Measurements from ENCODE around the gene PLA2R1. TPM values are rescaled to one million over a fixed set of nuclear protein-coding genes. Genes with fewer than 3 reads are reported as not detected.

The PLA2R1 gene
- polyA plus RNA-seq, 2 of the 4 experiments (the other 2 are of a cell fraction) = 3.3 to 6.8 TPM

DNA sequence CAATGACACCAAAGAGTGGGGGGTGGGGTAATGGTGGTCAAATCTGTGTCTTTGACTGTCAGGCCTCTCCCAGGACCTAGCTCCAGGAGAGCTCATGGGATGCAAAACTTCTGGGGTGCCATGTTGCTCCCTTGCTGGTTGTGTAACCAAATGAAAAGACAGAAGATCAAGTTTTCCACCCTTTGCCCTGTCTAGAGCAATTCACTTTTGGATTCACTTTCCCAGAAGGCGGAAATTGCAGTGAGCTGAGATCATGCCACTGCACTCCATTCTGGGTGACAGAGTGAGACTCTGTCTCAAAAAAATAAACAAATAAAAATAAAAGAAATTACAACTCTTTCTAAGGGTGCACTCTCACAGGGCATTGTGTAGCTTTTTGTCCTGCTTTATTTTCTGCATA is 34.9 kb upstream of the PLA2R1 start:
- FAIRE-seq (no peak), ATAC-seq (no peak), DNase-seq (ENCODE audit: low read depth in 1 of 2, low spot score in 1 of 2) (no peak)
- Histone ChIP-seq H3K4me2 (no peak overlapping the region), H3K4me1 (no peaks in the 10 kb centered on the region), H3K9me3 (peaks cover 9% of the 10 kb centered on the region; the same call in 2 of the 3 replicates), H3K4me3 (no peak overlapping the region), H3K27ac (no peak overlapping the region)
- ChIA-PET CTCF (interaction anchor here (0.6 to 3.8 kb wide), 7 partner anchors 9 to 897 kb away, joined by 3 to 23 read pairs (median 5); no protein-coding TSS in a partner anchor), POLR2A (no interaction called here)
- TF ChIP-seq USF2 (IDR thresholded peaks at IDR 0.05) (no peak), HEYL (CRISPR knock-in tag; IDR thresholded peaks at IDR 0.05) (no peak), ZSCAN20 (CRISPR knock-in tag; IDR thresholded peaks at IDR 0.05) (no peak), BHLHE40 (IDR thresholded peaks at IDR 0.05; ENCODE audit: low read depth, low read length) (no peak), POLR2AphosphoS2 (conservative IDR thresholded peaks at IDR 0.05; ENCODE audit: low read length) (no peak), NR3C1 (IDR thresholded peaks at IDR 0.05) (no peak), POLR2A (IDR thresholded peaks at IDR 0.05; ENCODE audit: low read length) (no peak), CBX2 (IDR thresholded peaks at IDR 0.05; ENCODE audit: borderline replicate concordance, low read depth) (no peak), TP53 (CRISPR knock-in tag; IDR thresholded peaks at IDR 0.05) (no peak)
- 90% methylated on average over 1 of the region's 1 CpG for WGBS (ENCODE audit: missing lambda C conversion rate)

DNA sequence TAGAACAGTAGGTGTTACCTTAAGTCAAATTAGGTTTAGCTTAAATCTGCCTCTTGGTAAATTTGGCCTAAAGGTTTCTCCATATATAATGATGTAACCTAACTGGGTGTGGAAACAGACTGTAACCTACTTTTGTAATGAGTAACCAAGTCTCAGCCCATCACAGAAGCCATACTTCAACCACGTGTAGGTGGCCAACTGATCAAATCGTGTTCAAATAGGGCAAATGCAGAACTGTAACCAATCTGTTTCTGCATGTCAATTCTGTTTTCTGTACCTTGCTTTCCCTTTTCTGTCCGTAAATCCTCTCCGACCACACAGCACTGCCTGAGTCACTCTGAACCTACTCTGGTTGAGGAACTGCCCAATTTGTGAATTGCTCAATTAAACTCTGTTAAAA is 34.0 kb upstream of the PLA2R1 start:
- Histone ChIP-seq H3K4me1 (peaks cover 5% of the 10 kb centered on the region), H3K4me2 (no peak overlapping the region), H3K4me3 (no peak overlapping the region), H3K27ac (no peak overlapping the region), H3K9me3 (peaks cover 9% of the 10 kb centered on the region; the same call in 2 of the 3 replicates)
- CTCF ChIA-PET = interaction anchor here (1.0 to 3.8 kb wide), 3 partner anchors 11 to 874 kb away, joined by 4 to 23 read pairs (median 5); no protein-coding TSS in a partner anchor
- 74% methylated on average over 4 of the region's 4 CpGs for WGBS (ENCODE audit: missing lambda C conversion rate)
- DNase-seq (ENCODE audit: low read depth in 1 of 2, low spot score in 1 of 2) (no peak), FAIRE-seq (no peak), ATAC-seq (no peak)
- POLR2A ChIA-PET = no interaction called here
- no peak for TF ChIP-seq HOXA7 (CRISPR knock-in tag; IDR thresholded peaks at IDR 0.05)
- no peak for TF ChIP-seq RARB (CRISPR knock-in tag; IDR thresholded peaks at IDR 0.05)
- TF ChIP-seq, protein P1, sequence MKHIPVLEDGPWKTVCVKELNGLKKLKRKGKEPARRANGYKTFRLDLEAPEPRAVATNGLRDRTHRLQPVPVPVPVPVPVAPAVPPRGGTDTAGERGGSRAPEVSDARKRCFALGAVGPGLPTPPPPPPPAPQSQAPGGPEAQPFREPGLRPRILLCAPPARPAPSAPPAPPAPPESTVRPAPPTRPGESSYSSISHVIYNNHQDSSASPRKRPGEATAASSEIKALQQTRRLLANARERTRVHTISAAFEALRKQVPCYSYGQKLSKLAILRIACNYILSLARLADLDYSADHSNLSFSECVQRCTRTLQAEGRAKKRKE (CRISPR knock-in tag; IDR thresholded peaks at IDR 0.05; ENCODE audit: low read depth) = no peak
- TF ChIP-seq, protein P2, sequence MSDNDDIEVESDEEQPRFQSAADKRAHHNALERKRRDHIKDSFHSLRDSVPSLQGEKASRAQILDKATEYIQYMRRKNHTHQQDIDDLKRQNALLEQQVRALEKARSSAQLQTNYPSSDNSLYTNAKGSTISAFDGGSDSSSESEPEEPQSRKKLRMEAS (IDR thresholded peaks at IDR 0.05) = no peak
- no peak for TF ChIP-seq PHF8 (IDR thresholded peaks at IDR 0.05; ENCODE audit: borderline replicate concordance, low read depth)
- TF ChIP-seq ESRRA (IDR thresholded peaks at IDR 0.05; ENCODE audit: borderline replicate concordance, low read length) = no peak
- TF ChIP-seq HES2 (IDR thresholded peaks at IDR 0.05) = no peak

GRCh38 chr2:160092445-160092844 is 30.0 kb upstream of the PLA2R1 start:
- DNase-seq (ENCODE audit: low read depth in 1 of 2, low spot score in 1 of 2) = no peak
- Histone ChIP-seq H3K4me2 (no peak overlapping the region), H3K27ac (no peak overlapping the region; a peak in 1 of 6 replicates), H3K4me3 (no peak overlapping the region), H3K9me3 (peaks cover 9% of the 10 kb centered on the region; the same call in 2 of the 3 replicates), H3K4me1 (peaks cover 10% of the 10 kb centered on the region)
- ChIA-PET POLR2A (no interaction called here), CTCF (interaction anchor here (0.9 to 4.6 kb wide), 5 partner anchors 11 to 902 kb away, joined by 3 to 33 read pairs (median 4); no protein-coding TSS in a partner anchor)
- no peak for ATAC-seq
- no peak for FAIRE-seq
- TF ChIP-seq TFCP2L1 (CRISPR knock-in tag; IDR thresholded peaks at IDR 0.05) (no peak), RFX5 (IDR thresholded peaks at IDR 0.05) (no peak), CBX8 (IDR thresholded peaks at IDR 0.05) (no peak), HEYL (CRISPR knock-in tag; IDR thresholded peaks at IDR 0.05) (no peak), RNF2 (IDR thresholded peaks at IDR 0.05; ENCODE audit: borderline replicate concordance, low read depth) (no peak), ZFP36 (IDR thresholded peaks at IDR 0.05; ENCODE audit: borderline replicate concordance, partially characterized antibody) (no peak), RAD21 (conservative IDR thresholded peaks at IDR 0.05 in 1 of 2, IDR thresholded peaks at IDR 0.05 in 1 of 2) (no peak), ESRRA (IDR thresholded peaks at IDR 0.05; ENCODE audit: borderline replicate concordance, low read length) (no peak), TP53 (CRISPR knock-in tag; IDR thresholded peaks at IDR 0.05) (no peak), CHD4 (IDR thresholded peaks at IDR 0.05; ENCODE audit: borderline replicate concordance) (no peak), RARB (CRISPR knock-in tag; IDR thresholded peaks at IDR 0.05) (no peak), HOXB13 (CRISPR knock-in tag; IDR thresholded peaks at IDR 0.05; ENCODE audit: low read depth) (no peak), MYC (IDR thresholded peaks at IDR 0.05; ENCODE audit: borderline replicate concordance, low read length) (no peak), CBX2 (IDR thresholded peaks at IDR 0.05; ENCODE audit: borderline replicate concordance, low read depth) (no peak), KDM5A (IDR thresholded peaks at IDR 0.05) (no peak), HOXA7 (CRISPR knock-in tag; IDR thresholded peaks at IDR 0.05) (no peak)
- 82% methylated on average over 4 of the region's 4 CpGs for WGBS (ENCODE audit: missing lambda C conversion rate)

Measured in A549 (cell line).